Body of pancreas (tissue), 4 donors: ENCODE data around the gene LIN7A. TPM values are rescaled to one million over a fixed set of nuclear protein-coding genes. Genes with fewer than 3 reads are reported as not detected.

ENCODE experiments used
- ATAC-seq: fragments of 150-250 bp; one replicate; pipeline ENCODE4 v1.9.1; 2016
- DNase-seq, 4 donors: peaks; one replicate each; pipeline ENCODE4 v3.0.0-alpha.2; 2019
- H3K27ac ChIP-seq, 4 donors: fragments of 200-600 bp; sonication (generic); 1 replicate in 3 of 4; 2 replicates in 1 of 4; pipeline versions ENCODE4 v1.5.1 to v1.6.1; 2016 to 2019; ENCODE audit warnings: mild to moderate bottlenecking in 1 of 4, mixed read lengths in 1 of 4, moderate library complexity in 1 of 4
- H3K27me3 ChIP-seq, 2 donors: fragments of 200-600 bp; sonication (generic); one replicate each; pipeline ENCODE4 v1.6.0; 2016; ENCODE audit warnings: mild to moderate bottlenecking in 1 of 2
- H3K36me3 ChIP-seq, 2 donors: fragments of 200-600 bp; sonication (generic); replicated peaks in 1 of 2; 2 replicates each; pipeline ENCODE4 v1.5.1; 2016; ENCODE audit warnings: low read depth in 2 of 2; ENCODE audit not compliant: insufficient read depth in 1 of 2
- H3K4me1 ChIP-seq: fragments of 200-600 bp; sonication (generic); one replicate; pipeline ENCODE4 v1.6.0; 2016
- H3K4me3 ChIP-seq, 2 donors: fragments of 200-600 bp; sonication (generic); 1 replicate in 1 of 2; 2 replicates in 1 of 2; pipeline ENCODE4 v1.5.1; 2016 to 2019
- H3K9me3 ChIP-seq, 3 donors: fragments of 200-600 bp; sonication (generic); 1 replicate in 2 of 3; 2 replicates in 1 of 3; pipeline ENCODE4 v1.5.1; 2016
- CTCF ChIP-seq, 7 experiments: fragments of 450-650 bp in 4 of 7; fragments of 200-600 bp in 3 of 7; sonication (generic) in 3 of 7; IDR thresholded peaks; one replicate each; pipeline ENCODE4 v1.5.1; 2016 to 2019; ENCODE audit warnings: antibody characterized with exemption in 7 of 7
- POLR2A ChIP-seq, 3 donors: fragments of 450-650 bp; IDR thresholded peaks; one replicate each; pipeline ENCODE4 v1.6.1; 2016; ENCODE audit warnings: antibody characterized with exemption in 3 of 3, mild to moderate bottlenecking in 2 of 3
- WGBS, 2 donors: methylation state at CpG; one replicate each; pipeline ENCODE4 v1.1.5; 2017; 5-methylcytosine and 5-hydroxymethylcytosine counted together
- intact Hi-C: fragments of 100-400 bp; cut with DNase I; formaldehyde crosslinking; loops from one replicate; pipeline ENCODE4 v1.15.1; 2023
- total RNA-seq, 2 donors: library from RNA; depleted of rRNA; stranded (reverse); fragments of >200 nt; gene quantifications; one replicate each; pipeline ENCODE4 v1.1.0, GENCODE V29; 2016

LIN7A gene
- total RNA-seq = 1 to 10 TPM in 1 of 2 donors, under 1 TPM in 1; 0.66 to 1.0 TPM

DNA sequence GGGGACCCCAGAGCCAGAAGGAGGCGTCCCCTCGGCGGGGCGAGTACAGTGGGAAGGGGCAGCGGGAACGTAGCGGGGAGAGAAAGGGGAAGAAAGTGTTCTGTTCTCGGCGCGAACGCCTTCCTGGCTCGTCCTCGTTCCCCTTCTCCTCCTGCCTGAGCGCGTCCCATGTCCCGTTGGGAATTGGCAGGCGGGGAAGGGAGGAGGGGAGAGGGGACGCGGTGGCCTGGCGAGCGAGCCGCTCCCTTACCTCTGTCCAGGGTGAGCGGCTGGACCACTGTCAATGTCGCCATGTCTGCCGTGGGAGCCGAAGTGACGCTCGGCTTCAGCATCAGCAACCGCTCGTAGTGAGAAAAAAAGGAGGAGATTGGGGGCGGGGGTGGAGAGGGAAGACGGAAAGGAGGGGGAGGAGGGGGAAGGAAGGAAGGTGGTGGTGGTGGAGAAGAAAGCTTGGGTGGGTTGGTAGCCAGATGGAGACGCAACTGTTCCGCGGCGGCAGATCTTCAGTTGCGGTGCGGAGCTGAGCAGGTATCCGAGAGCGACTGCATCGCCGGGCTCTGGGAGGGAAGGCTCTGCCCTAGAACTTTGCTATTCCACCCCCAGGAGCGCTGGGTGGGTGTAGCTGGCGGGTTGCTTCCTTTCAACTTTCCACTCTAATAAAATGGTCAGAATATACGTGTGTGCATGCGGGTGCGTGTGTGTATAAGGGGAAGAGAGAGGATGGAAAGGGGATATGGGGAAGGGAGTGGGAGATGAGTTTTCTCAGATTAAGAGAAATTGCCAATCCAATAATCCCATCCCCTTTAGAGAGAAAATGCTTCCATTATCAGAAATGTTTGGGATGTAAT, at the start of gene LIN7A:
Gene LIN7A (minus strand): TSS at position 544 of the 848 bp plus-strand sequence. CDS start 212 bp downstream, at position 332.
- DNase-seq = peak in 3 of 4 donors; percentile 13 to 38 (median 26)
- Histone ChIP-seq H3K27ac (peak within 1 kb of the TSS in 3 of 4 donors; percentile 40 to 63 (median 48)), H3K36me3 (no peaks in the 10 kb centered on the region), H3K4me1 (peaks cover 4% of the 10 kb centered on the region), H3K27me3 (no peaks in the 10 kb centered on the region), H3K4me3 (peak within 1 kb of the TSS; percentile 33 to 43), H3K9me3 (no peaks in the 10 kb centered on the region)
- 1 to 3% methylated on average over 35 to 46 of the region's 47 CpGs for WGBS, 2 donors
- intact Hi-C loops = no loop called here
- TF ChIP-seq POLR2A (IDR thresholded peaks at IDR 0.05) (no peak), CTCF (IDR thresholded peaks at IDR 0.05) (no peak)
- peak; percentile 30 for ATAC-seq

- DNase-seq = no peak
- H3K4me3 ChIP-seq = no peak overlapping the region
- no peak overlapping the region for H3K27ac ChIP-seq
- no peaks in the 10 kb centered on the region for H3K36me3 ChIP-seq
- peaks cover 8% of the 10 kb centered on the region for H3K4me1 ChIP-seq
- 59 to 60% methylated on average over 1 of the region's 1 CpG for WGBS, 2 donors
- ATAC-seq = no peak
- intact Hi-C loops = no loop called here
- no peaks in the 10 kb centered on the region for H3K27me3 ChIP-seq
- TF ChIP-seq POLR2A (IDR thresholded peaks at IDR 0.05) (no peak), CTCF (IDR thresholded peaks at IDR 0.05) (no peak)
- H3K9me3 ChIP-seq = no peaks in the 10 kb centered on the region
Measured at GRCh38 chr12:80986224-80986623, 48.5 kb upstream of the LIN7A start.

DNA sequence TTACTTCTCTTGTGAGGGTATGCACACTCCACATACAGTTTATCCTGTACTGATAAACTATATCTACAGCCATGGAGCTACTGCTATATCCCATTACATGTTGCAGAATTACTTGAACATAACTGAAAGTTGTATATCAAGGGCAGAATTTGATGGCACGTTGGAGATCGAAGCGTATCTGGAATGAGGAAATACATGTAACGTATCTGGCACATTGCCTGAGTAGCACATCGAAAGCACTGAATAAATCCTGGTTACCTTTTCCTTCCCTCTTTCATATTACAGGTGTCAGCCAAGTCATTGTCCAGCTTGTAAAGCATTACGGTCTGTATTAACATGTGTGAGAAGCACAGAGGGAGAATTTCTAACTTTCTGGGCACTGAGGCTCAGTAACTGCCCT, 42.1 kb upstream of the LIN7A start:
- Histone ChIP-seq H3K4me1 (no peaks in the 10 kb centered on the region), H3K36me3 (no peaks in the 10 kb centered on the region), H3K9me3 (no peaks in the 10 kb centered on the region), H3K27me3 (no peaks in the 10 kb centered on the region), H3K27ac (no peak overlapping the region), H3K4me3 (no peak overlapping the region)
- peak in 2 of 4 donors; percentile 4 to 15 for DNase-seq
- intact Hi-C loops = no loop called here
- 38 to 43% methylated on average over 6 of the region's 6 CpGs for WGBS, 2 donors
- ATAC-seq = peak; percentile 45
- TF ChIP-seq CTCF (IDR thresholded peaks at IDR 0.05) = no peak
- no peak for TF ChIP-seq POLR2A (IDR thresholded peaks at IDR 0.05)

GRCh38 chr12:80979251-80979650, 41.5 kb upstream of the LIN7A start:
- Histone ChIP-seq H3K27ac (no peak overlapping the region), H3K27me3 (no peaks in the 10 kb centered on the region), H3K4me1 (no peaks in the 10 kb centered on the region), H3K36me3 (no peaks in the 10 kb centered on the region), H3K4me3 (no peak overlapping the region), H3K9me3 (no peaks in the 10 kb centered on the region)
- intact Hi-C loops = no loop called here
- 50 to 55% methylated on average over 3 of the region's 3 CpGs for WGBS, 2 donors
- TF ChIP-seq POLR2A (IDR thresholded peaks at IDR 0.05) (no peak), CTCF (IDR thresholded peaks at IDR 0.05) (no peak)
- no peak for ATAC-seq
- DNase-seq = no peak
